B cell (primary cell): ENCODE measurements around the gene STARD10. TPM values are rescaled to one million over a fixed set of nuclear protein-coding genes. Genes with fewer than 3 reads are reported as not detected.
A peak's percentile ranks its signal among the peaks of the same experiment; 100 is the strongest.

ENCODE experiments used
- ATAC-seq: fragments of 200-7000 bp; cut with Tn5 transposase; one replicate; pipeline ENCODE4 v1.10.0; 2021; ENCODE audit warnings: low read depth, mild to moderate bottlenecking, moderate number of reproducible peaks, moderate library complexity
- CTCF ChIA-PET: fragments of 350-600 bp; sonication (Branson Sonifier 250); formaldehyde crosslinking; loops from one replicate; lab custom pipeline; 2021; ENCODE audit warnings: antibody characterized with exemption, inconsistent platforms; lab: Charles Lee
- POLR2A ChIA-PET: fragments of 350-600 bp; sonication (Branson Sonifier 250); formaldehyde crosslinking; loops from one replicate; lab custom pipeline; 2021; ENCODE audit warnings: antibody characterized with exemption; lab: Charles Lee
- DNase-seq: peaks from one replicate; pipeline ENCODE4 v3.0.0; 2013
- H2AFZ ChIP-seq: 2 replicates; pipeline ENCODE4 v1.6.1; 2012; ENCODE audit warnings: mild to moderate bottlenecking, low read depth, low read length; ENCODE audit not compliant: insufficient read depth, poor library complexity, severe bottlenecking
- H3K27ac ChIP-seq, 2 donors: 1 replicate in 1 of 2; 2 replicates in 1 of 2; pipeline ENCODE4 v1.5.1; 2012 to 2013; ENCODE audit warnings: low read length in 2 of 2, mild to moderate bottlenecking in 2 of 2, moderate library complexity in 1 of 2
- H3K27me3 ChIP-seq, 4 experiments: fragments of 200-600 bp in 1 of 4; sonication (generic) in 1 of 4; replicated peaks in 1 of 4; 1 replicate in 2 of 4; 2 replicates in 2 of 4; pipeline versions ENCODE4 v1.6.1 to v1.7.0; 2013 to 2016; ENCODE audit warnings: low read length in 3 of 4, mild to moderate bottlenecking in 2 of 4, mixed read lengths in 1 of 4, moderate library complexity in 1 of 4; ENCODE audit not compliant: insufficient read depth in 4 of 4, control insufficient read depth in 3 of 4; ENCODE audit errors: control extremely low read depth in 1 of 4
- H3K36me3 ChIP-seq, 2 experiments: replicated peaks in 1 of 2; 1 replicate in 1 of 2; 2 replicates in 1 of 2; pipeline versions ENCODE4 v1.6.1 to v1.7.1; 2013; ENCODE audit warnings: low read length in 1 of 2; ENCODE audit not compliant: insufficient read depth in 2 of 2, control insufficient read depth in 1 of 2; ENCODE audit errors: control extremely low read depth in 1 of 2, extremely low read depth in 1 of 2
- H3K4me1 ChIP-seq, 2 donors: fragments of 200-600 bp in 1 of 2; sonication (generic) in 1 of 2; 1 replicate in 1 of 2; 2 replicates in 1 of 2; pipeline versions ENCODE4 v1.5.1 to v1.6.1; 2013 to 2017; ENCODE audit warnings: low read length in 2 of 2; ENCODE audit not compliant: control insufficient read depth in 2 of 2, insufficient read depth in 2 of 2
- H3K4me2 ChIP-seq: replicated peaks from 2 replicates; pipeline ENCODE3; 2012; ENCODE audit warnings: mild to moderate bottlenecking, low read depth, low read length; ENCODE audit not compliant: poor library complexity, severe bottlenecking
- H3K4me3 ChIP-seq, 5 experiments: fragments of 200-600 bp in 1 of 5; sonication (generic) in 1 of 5; 1 replicate in 3 of 5; 2 replicates in 2 of 5; pipeline versions ENCODE4 v1.5.1 to v1.7.0; 2011 to 2016; ENCODE audit warnings: low read length in 4 of 5, mild to moderate bottlenecking in 4 of 5, low read depth in 2 of 5, control low read depth in 1 of 5, moderate library complexity in 1 of 5; ENCODE audit not compliant: insufficient read depth in 1 of 5; ENCODE audit errors: control extremely low read depth in 1 of 5, extremely low read depth in 1 of 5
- H3K79me2 ChIP-seq: fragments of 200-600 bp; sonication (generic); one replicate; pipeline ENCODE4 v1.6.0; 2016; ENCODE audit warnings: low read length; ENCODE audit not compliant: control insufficient read depth, insufficient read depth
- H3K9ac ChIP-seq: fragments of 200-600 bp; sonication (generic); 2 replicates; pipeline ENCODE4 v1.6.1; 2017; ENCODE audit warnings: mild to moderate bottlenecking, low read length, moderate library complexity
- H3K9me3 ChIP-seq, 3 donors: one replicate each; pipeline versions ENCODE4 v1.6.1 to v1.7.1; 2013; ENCODE audit warnings: low read length in 2 of 3; ENCODE audit not compliant: control insufficient read depth in 2 of 3, insufficient read depth in 1 of 3; ENCODE audit errors: control extremely low read depth in 1 of 3
- H4K20me1 ChIP-seq: 2 replicates; pipeline ENCODE4 v1.6.0; 2012; ENCODE audit warnings: mild to moderate bottlenecking, low read length; ENCODE audit not compliant: insufficient read depth, control insufficient read depth, poor library complexity, severe bottlenecking
- H3K27ac Mint-ChIP-seq: one replicate; pipeline ENCODE4 v1.8.0; 2021; ENCODE audit warnings: mixed read lengths
- H3K27me3 Mint-ChIP-seq: one replicate; pipeline ENCODE4 v1.8.0; 2021; ENCODE audit warnings: mixed read lengths
- H3K4me1 Mint-ChIP-seq: one replicate; pipeline ENCODE4 v1.8.0; 2021; ENCODE audit warnings: mixed read lengths
- H3K4me3 Mint-ChIP-seq: one replicate; pipeline ENCODE4 v1.8.0; 2021; ENCODE audit warnings: mixed read lengths
- H3K9me3 Mint-ChIP-seq: one replicate; pipeline ENCODE4 v1.8.0; 2022; ENCODE audit warnings: mixed read lengths; ENCODE audit not compliant: insufficient read depth
- EZH2 ChIP-seq: IDR thresholded peaks from 2 replicates; pipeline ENCODE4 v1.6.1; 2012; ENCODE audit warnings: borderline replicate concordance, low read depth, mild to moderate bottlenecking, moderate library complexity, low read length; ENCODE audit not compliant: insufficient read depth, poor library complexity, severe bottlenecking
- WGBS: methylation state at CpG from one replicate; pipeline ENCODE4 v1.1.5; 2013; ENCODE audit warnings: missing lambda C conversion rate; ENCODE audit not compliant: insufficient coverage; 5-methylcytosine and 5-hydroxymethylcytosine counted together
- intact Hi-C: fragments of 100-400 bp; cut with micrococcal nuclease; formaldehyde crosslinking; loops from one replicate; pipeline ENCODE4 v1.10.0; 2022
- polyA plus RNA-seq: library from polyadenylated mRNA; depleted of rRNA; stranded (reverse); fragments of >200 nt; gene quantifications from 2 replicates; pipeline ENCODE4 v1.2.3, GENCODE V29; 2012
- total RNA-seq, 2 donors: library from RNA; stranded (reverse); fragments of 120-200 nt in 1 of 2; gene quantifications; 1 replicate in 1 of 2; 2 replicates in 1 of 2; pipeline versions ENCODE4 v1.2.3 to v1.2.4, GENCODE V29; 2013 to 2022
- TF ChIP-seq, protein P1 (sequence below): fragments of 200-600 bp; IDR thresholded peaks from one replicate; pipeline ENCODE4 v1.8.0; 2022; ENCODE audit warnings: antibody characterized with exemption, mild to moderate bottlenecking

STARD10 gene
- total and polyA plus RNA-seq, 2 donors (not counting 1 experiment from before 2014, with no cell fraction given) = 37.5 to 39.2 TPM

DNA sequence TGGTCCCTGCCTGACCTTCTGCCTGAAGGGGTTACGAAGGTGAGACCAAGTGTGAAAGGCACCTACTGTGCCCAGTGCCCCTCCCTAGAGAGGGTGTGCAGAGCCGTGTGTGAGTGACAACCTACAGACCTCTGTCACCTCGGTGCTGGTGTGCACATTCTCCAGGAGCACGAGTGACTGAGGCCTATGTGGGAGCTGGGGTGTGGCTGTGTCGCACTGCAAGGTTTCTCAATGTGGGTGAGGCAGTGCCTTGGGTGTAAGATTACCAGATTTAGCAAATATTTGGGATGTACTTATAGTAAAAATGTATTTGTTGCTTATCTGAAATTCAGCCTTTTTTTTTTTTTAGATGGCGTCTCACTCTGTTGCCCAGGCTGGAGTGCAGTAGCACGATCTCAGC, 5.6 kb downstream of the STARD10 start:
- intact Hi-C loops = no loop called here
- Histone ChIP-seq H3K4me1 (peaks cover 33 to 39% of the 10 kb centered on the region in 2 donors), H4K20me1 (no peaks in the 10 kb centered on the region), H3K27me3 (no peaks in the 10 kb centered on the region), H3K36me3 (no peaks in the 10 kb centered on the region), H2AFZ (peak overlapping the region; percentile 70), H3K4me2 (peak overlapping the region; percentile 68), H3K9me3 (no peaks in the 10 kb centered on the region), H3K79me2 (peaks cover 10% of the 10 kb centered on the region), H3K27ac (peak overlapping the region; percentile 81 to 87), H3K4me3 (peak overlapping the region in 1 of 5 experiments; percentile 33), H3K9ac (peak overlapping the region; percentile 24)
- TF ChIP-seq, protein P1, sequence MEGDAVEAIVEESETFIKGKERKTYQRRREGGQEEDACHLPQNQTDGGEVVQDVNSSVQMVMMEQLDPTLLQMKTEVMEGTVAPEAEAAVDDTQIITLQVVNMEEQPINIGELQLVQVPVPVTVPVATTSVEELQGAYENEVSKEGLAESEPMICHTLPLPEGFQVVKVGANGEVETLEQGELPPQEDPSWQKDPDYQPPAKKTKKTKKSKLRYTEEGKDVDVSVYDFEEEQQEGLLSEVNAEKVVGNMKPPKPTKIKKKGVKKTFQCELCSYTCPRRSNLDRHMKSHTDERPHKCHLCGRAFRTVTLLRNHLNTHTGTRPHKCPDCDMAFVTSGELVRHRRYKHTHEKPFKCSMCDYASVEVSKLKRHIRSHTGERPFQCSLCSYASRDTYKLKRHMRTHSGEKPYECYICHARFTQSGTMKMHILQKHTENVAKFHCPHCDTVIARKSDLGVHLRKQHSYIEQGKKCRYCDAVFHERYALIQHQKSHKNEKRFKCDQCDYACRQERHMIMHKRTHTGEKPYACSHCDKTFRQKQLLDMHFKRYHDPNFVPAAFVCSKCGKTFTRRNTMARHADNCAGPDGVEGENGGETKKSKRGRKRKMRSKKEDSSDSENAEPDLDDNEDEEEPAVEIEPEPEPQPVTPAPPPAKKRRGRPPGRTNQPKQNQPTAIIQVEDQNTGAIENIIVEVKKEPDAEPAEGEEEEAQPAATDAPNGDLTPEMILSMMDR = no peak
- TF ChIP-seq EZH2 = no peak
- ATAC-seq (peak; percentile 7), DNase-seq (no peak)
- Mint-ChIP-seq H3K27ac (peak overlapping the region; percentile 92), H3K4me1 (peaks cover 44% of the 10 kb centered on the region), H3K27me3 (no peaks in the 10 kb centered on the region), H3K4me3 (peak overlapping the region; percentile 57), H3K9me3 (no peaks in the 10 kb centered on the region)
- ChIA-PET CTCF (interaction anchor here (0.9 to 10.6 kb wide), 5 partner anchors 10 to 102 kb away, joined by 3 to 390 read pairs (median 4); no protein-coding TSS in a partner anchor), POLR2A (interaction anchor here (0.6 kb wide), 1 partner anchor 66 kb away, joined by 3 read pairs; no protein-coding TSS in a partner anchor)
- 49% methylated on average over 5 of the region's 7 CpGs for WGBS
